ENCODE results near the gene TNRC18. TPM values are rescaled to one million over a fixed set of nuclear protein-coding genes. Genes with fewer than 3 reads are reported as not detected.

The TNRC18 gene
- total and polyA plus RNA-seq, 9 of the 15 experiments (the other 6 are each of a cell fraction or from before 2014, with no cell fraction given) = 0.03 to 43.2 (median 18.0) TPM

GRCh38 chr7:5420067-5420880 lies 3.4 kb downstream of the TNRC18 start:
- DNase-seq (ENCODE audit: extremely low read depth in 1 of 4, low spot score in 3 of 4) (peak in 1 of 4 experiments; percentile 6), ATAC-seq (no peak), FAIRE-seq (no peak)
- peaks cover 19% of the 10 kb centered on the region; the same call in 1 of the 3 replicates for H3K36me3 ChIP-seq (ENCODE audit: control insufficient read depth, insufficient read depth, low read length)
- POLR2A ChIA-PET = interaction anchor here (0.6 to 2.5 kb wide), 5 partner anchors 9 to 254 kb away, joined by 3 to 12 read pairs (median 3); no protein-coding TSS in a partner anchor
- no peaks in the 10 kb centered on the region for H3K9me3 ChIP-seq (replicated peaks; ENCODE audit: control insufficient read depth, insufficient read depth, low read depth, low read length)
- no peak overlapping the region for H2AFZ ChIP-seq (ENCODE audit: low read depth, low read length)
- in situ Hi-C loops (cut with MboI) (no loop called here), intact Hi-C loops (cut with micrococcal nuclease) (no loop called here)
- 0 out of 2 replicates have a peak overlapping the region, but pooled peaks have one; percentile 75 for H3K4me2 ChIP-seq (ENCODE audit: insufficient read depth, low read length)
- H3K27ac ChIP-seq (ENCODE audit: extremely low read depth, low read depth, low read length) = peak overlapping the region; percentile 96; the same call in 1 of the 3 replicates
- peak overlapping the region; percentile 84 to 95; a peak in 3 of 4 replicates for H3K9ac ChIP-seq (ENCODE audit: insufficient read depth in 1 of 2, low read depth in 2 of 2, low read length in 2 of 2)
- H4K20me1 ChIP-seq (replicated peaks; ENCODE audit: control insufficient read depth, insufficient read depth, low read length) = no peaks in the 10 kb centered on the region
- H3K27me3 ChIP-seq (ENCODE audit: control insufficient read depth in 2 of 2, insufficient read depth in 2 of 2, low read length in 2 of 2) = no peaks in the 10 kb centered on the region
- BruUV-seq (replicated peaks) = no TSS peak
- 73% methylated on average over 25 of the region's 85 CpGs for WGBS (ENCODE audit: insufficient coverage, low coverage, missing lambda C conversion rate)
- peaks cover 19 to 60% of the 10 kb centered on the region in 2 experiments for H3K4me1 ChIP-seq (replicated peaks in 1 of 2; ENCODE audit: control insufficient read depth in 2 of 2, insufficient read depth in 2 of 2, low read length in 2 of 2)
- H3K9me1 ChIP-seq (ENCODE audit: control insufficient read depth, insufficient read depth, low read length) = no peaks in the 10 kb centered on the region
- CTCF ChIA-PET (ENCODE audit: low intra/inter-chr PET ratio) = no interaction called here
- TF ChIP-seq, protein P1, sequence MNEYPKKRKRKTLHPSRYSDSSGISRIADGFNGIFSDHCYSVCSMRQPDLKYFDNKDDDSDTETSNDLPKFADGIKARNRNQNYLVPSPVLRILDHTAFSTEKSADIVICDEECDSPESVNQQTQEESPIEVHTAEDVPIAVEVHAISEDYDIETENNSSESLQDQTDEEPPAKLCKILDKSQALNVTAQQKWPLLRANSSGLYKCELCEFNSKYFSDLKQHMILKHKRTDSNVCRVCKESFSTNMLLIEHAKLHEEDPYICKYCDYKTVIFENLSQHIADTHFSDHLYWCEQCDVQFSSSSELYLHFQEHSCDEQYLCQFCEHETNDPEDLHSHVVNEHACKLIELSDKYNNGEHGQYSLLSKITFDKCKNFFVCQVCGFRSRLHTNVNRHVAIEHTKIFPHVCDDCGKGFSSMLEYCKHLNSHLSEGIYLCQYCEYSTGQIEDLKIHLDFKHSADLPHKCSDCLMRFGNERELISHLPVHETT (CRISPR knock-in tag; conservative IDR thresholded peaks at IDR 0.05 in 1 of 2, IDR thresholded peaks at IDR 0.05 in 1 of 2) = no peak
- TF ChIP-seq PCBP1 (IDR thresholded peaks at IDR 0.05; ENCODE audit: low read depth, low read length, poor library complexity, severe bottlenecking) = peak; percentile 65
- TF ChIP-seq ZNF780A (CRISPR knock-in tag; IDR thresholded peaks at IDR 0.05) = no peak
- TF ChIP-seq TCF3 (CRISPR knock-in tag; IDR thresholded peaks at IDR 0.05) = no peak
- peak; percentile 24; the same call in 1 of the 2 replicates for TF ChIP-seq RBFOX2 (IDR thresholded peaks at IDR 0.05; ENCODE audit: low read depth, low read length)
- no peak for TF ChIP-seq TOE1 (IDR thresholded peaks at IDR 0.05; ENCODE audit: borderline replicate concordance)
- TF ChIP-seq TOE1 (CRISPR knock-in tag; IDR thresholded peaks at IDR 0.05; ENCODE audit: borderline replicate concordance, low read depth) = no peak
- 0 out of 2 replicates have a peak, but pooled peaks have one; percentile 8 for TF ChIP-seq POLR2G (IDR thresholded peaks at IDR 0.05; ENCODE audit: low read depth, low read length)
- peaks cover 75% of the 10 kb centered on the region for H3K79me2 ChIP-seq (ENCODE audit: control insufficient read depth, insufficient read depth, low read length)
- H3K4me3 ChIP-seq = peak overlapping the region; percentile 93
